ENCODE measurements around the gene UNC13B.
"Not testable (repeated sequence)": the region's sequence is repeated elsewhere in the genome, so short reads cannot be mapped to it uniquely, and the experiment has no call there.

UNC13B gene

GRCh38 chr9:35395706-35396101 lies 233.9 kb downstream of the UNC13B start:
- DNase-seq: no peak

DNA sequence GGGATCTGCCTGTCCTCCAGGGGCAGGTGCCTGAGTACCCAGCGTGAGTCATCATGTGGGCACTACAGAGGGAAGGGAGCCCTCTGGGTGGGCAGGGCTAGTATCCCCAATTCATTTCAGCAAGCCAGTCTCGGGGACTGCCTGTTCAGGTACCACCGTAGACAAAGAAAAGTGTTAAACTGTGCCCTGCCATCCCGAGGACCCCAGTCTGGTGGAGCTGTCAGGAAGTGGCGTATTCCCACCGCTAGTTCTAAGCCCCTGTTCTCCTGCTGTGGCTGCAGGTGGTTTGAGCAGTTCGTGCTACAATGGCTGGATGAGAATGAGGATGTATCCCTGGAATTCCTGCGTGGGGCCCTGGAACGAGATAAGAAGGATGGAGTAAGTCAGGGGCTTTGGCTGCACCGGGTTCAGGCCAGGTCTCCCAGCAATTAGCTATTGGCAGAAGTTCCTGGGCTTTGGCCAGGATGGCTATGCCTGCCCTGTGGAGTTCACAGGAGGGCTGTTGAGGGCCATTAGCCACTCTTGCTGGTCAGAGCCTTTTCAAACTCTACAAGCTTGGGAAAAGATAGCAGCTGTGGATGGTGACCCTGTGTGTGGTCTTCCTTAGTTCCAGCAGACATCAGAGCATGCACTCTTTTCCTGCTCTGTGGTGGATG lies 234.9 kb downstream of the UNC13B start:
- DNase-seq: no peak

GRCh38 chr9:35397216-35397698 lies 235.4 kb downstream of the UNC13B start:
- no peak for DNase-seq

- no peak for DNase-seq
Observed at GRCh38 chr9:35397923-35398322, 236.1 kb downstream of the UNC13B start.

- DNase-seq: no peak
Observed at GRCh38 chr9:35398651-35399335, 237.0 kb downstream of the UNC13B start.

- DNase-seq: no peak
Observed at GRCh38 chr9:35404865-35405264, 243.1 kb downstream of the UNC13B start.

- no peak for DNase-seq
Observed at GRCh38 chr9:35406183-35406959, 244.6 kb downstream of the UNC13B start.

- no peak for DNase-seq
Observed at GRCh38 chr9:35407846-35408245, 246.0 kb downstream of the UNC13B start.

DNA sequence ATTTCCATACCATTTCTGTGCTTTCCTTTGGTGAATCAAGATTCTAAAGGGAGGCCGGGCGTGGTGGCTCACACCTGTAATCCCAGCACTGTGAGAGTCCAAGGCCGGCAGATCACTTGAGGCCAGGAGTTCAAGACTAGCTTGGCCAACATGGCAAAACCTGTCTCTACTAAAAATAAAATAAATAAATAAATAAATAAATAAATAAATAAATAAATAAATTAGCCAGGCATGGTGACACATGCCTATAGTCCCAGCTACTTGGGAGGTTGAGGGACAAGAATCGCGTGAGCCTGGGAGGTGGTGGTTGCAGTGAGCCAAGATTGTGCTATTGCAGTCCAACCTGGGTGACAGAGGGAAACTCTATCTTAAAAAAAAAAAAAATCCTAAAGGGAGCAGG lies 247.6 kb downstream of the UNC13B start:
- not testable (repeated sequence) for DNase-seq

DNA sequence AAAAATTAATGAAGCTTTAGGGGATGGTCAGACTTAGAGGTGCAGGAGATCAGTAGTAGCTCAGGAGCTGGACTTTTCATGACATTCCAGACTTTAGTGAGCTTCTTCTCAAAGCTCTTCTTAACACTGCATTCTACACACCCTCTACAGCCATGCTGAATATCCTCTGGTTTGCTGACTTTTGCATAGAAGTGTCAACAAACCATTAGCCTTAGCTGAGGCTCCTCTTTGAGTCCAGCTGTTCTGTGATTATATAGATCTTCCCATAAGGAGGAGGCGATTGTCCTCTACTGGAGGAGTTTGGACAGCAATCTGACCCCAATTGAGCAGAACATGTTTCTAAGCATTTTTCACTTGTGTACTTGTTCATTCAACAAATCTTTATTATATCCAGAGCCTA lies 253.1 kb downstream of the UNC13B start:
- DNase-seq: no peak

- no peak for DNase-seq
Observed at GRCh38 chr9:35415402-35416097, 253.7 kb downstream of the UNC13B start.

GRCh38 chr9:35416098-35416427 lies 254.3 kb downstream of the UNC13B start:
- DNase-seq: no peak

- no peak for DNase-seq
Observed at GRCh38 chr9:35422346-35422745, 260.5 kb downstream of the UNC13B start.

DNA sequence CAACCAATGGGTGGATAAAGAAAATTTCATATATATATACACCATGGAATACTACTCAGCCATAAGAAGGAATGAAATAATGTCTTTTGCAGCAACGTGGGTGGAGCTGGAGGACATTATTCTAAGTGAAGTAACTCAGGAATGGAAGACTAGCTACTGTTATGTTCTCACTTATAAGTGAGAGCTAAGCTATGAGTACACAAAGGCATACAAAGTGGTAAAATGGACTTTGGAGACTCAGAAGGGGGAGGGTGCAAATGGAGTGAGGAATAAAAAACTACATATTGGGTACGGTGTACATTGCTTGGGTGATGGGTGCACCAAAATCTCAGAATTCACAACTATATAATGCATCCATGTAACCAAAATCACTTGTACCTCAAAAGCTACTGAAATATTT lies 260.9 kb downstream of the UNC13B start:
- no peak for DNase-seq

- DNase-seq: no peak
Observed at GRCh38 chr9:35423499-35423898, 261.7 kb downstream of the UNC13B start.

GRCh38 chr9:35424356-35425352 lies 262.8 kb downstream of the UNC13B start:
- no peak for DNase-seq

- DNase-seq: no peak
Observed at GRCh38 chr9:35426627-35427026, 264.8 kb downstream of the UNC13B start.

- DNase-seq: no peak
Observed at GRCh38 chr9:35431467-35431866, 269.7 kb downstream of the UNC13B start.

- no peak for DNase-seq
Observed at GRCh38 chr9:35432076-35432475, 270.3 kb downstream of the UNC13B start.

DNA sequence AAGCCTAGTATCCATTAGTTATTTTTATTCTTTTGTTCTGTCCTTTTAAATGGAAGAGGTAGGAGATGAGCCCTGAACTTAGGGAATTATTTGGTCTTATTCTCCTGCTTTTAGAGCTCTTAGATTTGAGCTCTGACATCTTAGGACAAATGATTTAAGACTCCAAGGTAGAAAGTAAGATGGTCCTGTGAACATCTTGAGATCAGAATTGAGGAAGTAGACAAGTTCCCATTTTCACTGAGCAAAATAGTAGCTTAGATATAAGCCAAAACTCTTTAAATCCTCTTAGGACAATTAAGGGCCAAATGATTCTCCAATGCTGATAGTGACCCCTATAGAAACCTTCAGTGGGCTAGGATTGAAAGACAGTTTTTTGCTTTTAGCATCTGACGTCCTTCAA lies 275.1 kb downstream of the UNC13B start:
- no peak for DNase-seq

DNA sequence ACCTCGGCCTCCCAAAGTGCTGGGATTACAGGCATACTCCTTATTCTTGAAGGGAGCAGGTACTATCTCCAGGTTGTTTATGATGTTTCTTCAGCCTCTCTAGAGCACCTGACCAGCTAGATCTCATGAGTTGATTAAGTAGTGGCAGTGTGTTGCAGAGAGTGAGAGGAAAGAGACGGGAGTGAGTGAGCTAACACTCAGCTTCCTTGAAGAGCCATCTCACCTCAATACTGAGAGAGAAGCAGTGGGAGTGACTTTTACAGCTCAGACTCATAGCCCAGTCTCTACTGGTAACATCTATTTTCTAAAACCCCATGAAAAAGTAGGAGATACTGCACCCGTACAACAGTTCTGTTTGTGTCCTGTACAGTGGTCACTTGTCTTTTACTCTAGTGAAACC lies 284.2 kb downstream of the UNC13B start:
- no peak for DNase-seq

- DNase-seq: no peak
Observed at GRCh38 chr9:35448496-35448895, 286.7 kb downstream of the UNC13B start.
